Stimulated activated naive B cell treated with anti-CD40 and anti-IgM and Interleukin-4, amounts not matched to agents 10 μg/mL and 1 μg/mL and 100 μg/mL, for 72 hours (primary cell): ENCODE measurements around the gene NKX2-3.

Experiments used
- ATAC-seq, 2 donors: fragments of 150-1000 bp; cut with Tn5 transposase; replicated peaks; 2 replicates each; pipeline ENCODE4 v1.10.0; 2021; ENCODE audit warnings: moderate library complexity in 1 of 2
- DNase-seq: peaks from one replicate; pipeline ENCODE4 v3.0.0; 2021
- H3K27ac Mint-ChIP-seq: one replicate; pipeline ENCODE4 v1.8.0; 2022; ENCODE audit warnings: mild to moderate bottlenecking, mixed read lengths
- H3K27me3 Mint-ChIP-seq, 2 donors: one replicate each; pipeline ENCODE4 v1.8.0; 2022; ENCODE audit warnings: mixed read lengths in 2 of 2
- H3K36me3 Mint-ChIP-seq, 2 donors: one replicate each; pipeline ENCODE4 v1.8.0; 2022; ENCODE audit warnings: mixed read lengths in 2 of 2, mild to moderate bottlenecking in 1 of 2
- H3K4me1 Mint-ChIP-seq, 2 donors: one replicate each; pipeline ENCODE4 v1.8.0; 2022; ENCODE audit warnings: mixed read lengths in 2 of 2, mild to moderate bottlenecking in 1 of 2
- H3K4me3 Mint-ChIP-seq, 2 donors: one replicate each; pipeline ENCODE4 v1.8.0; 2022; ENCODE audit warnings: mild to moderate bottlenecking in 2 of 2, mixed read lengths in 2 of 2, moderate library complexity in 1 of 2
- H3K9me3 Mint-ChIP-seq, 2 donors: one replicate each; pipeline ENCODE4 v1.8.0; 2022; ENCODE audit warnings: mixed read lengths in 2 of 2, mild to moderate bottlenecking in 1 of 2

The NKX2-3 gene

GRCh38 chr10:99565166-99565565 lies 32.4 kb downstream of the NKX2-3 start:
- Mint-ChIP-seq H3K36me3 (no peaks in the 10 kb centered on the region), H3K27ac (no peak overlapping the region), H3K27me3 (no peaks in the 10 kb centered on the region), H3K9me3 (no peaks in the 10 kb centered on the region), H3K4me3 (no peak overlapping the region), H3K4me1 (peaks cover 18 to 42% of the 10 kb centered on the region in 2 donors)
- ATAC-seq = no peak
- no peak for DNase-seq

- Mint-ChIP-seq H3K27me3 (no peaks in the 10 kb centered on the region), H3K4me3 (no peak overlapping the region), H3K36me3 (no peaks in the 10 kb centered on the region), H3K9me3 (no peaks in the 10 kb centered on the region), H3K4me1 (peaks cover 13 to 23% of the 10 kb centered on the region in 2 donors), H3K27ac (no peak overlapping the region)
- DNase-seq = no peak
- peak in 1 of 2 donors; percentile 16 for ATAC-seq
Observed at GRCh38 chr10:99569253-99569939, 36.7 kb downstream of the NKX2-3 start.

- DNase-seq = no peak
- Mint-ChIP-seq H3K9me3 (no peaks in the 10 kb centered on the region), H3K4me3 (no peak overlapping the region), H3K27me3 (no peaks in the 10 kb centered on the region), H3K27ac (no peak overlapping the region), H3K4me1 (peaks cover 13 to 23% of the 10 kb centered on the region in 2 donors), H3K36me3 (no peaks in the 10 kb centered on the region)
- peak; percentile 80 to 89 for ATAC-seq
Observed at GRCh38 chr10:99569961-99570360, 37.2 kb downstream of the NKX2-3 start.

GRCh38 chr10:99571816-99572215 lies 39.1 kb downstream of the NKX2-3 start:
- Mint-ChIP-seq H3K36me3 (no peaks in the 10 kb centered on the region), H3K27ac (no peak overlapping the region), H3K4me3 (no peak overlapping the region), H3K27me3 (no peaks in the 10 kb centered on the region), H3K4me1 (peaks cover 13 to 25% of the 10 kb centered on the region in 2 donors), H3K9me3 (no peaks in the 10 kb centered on the region)
- ATAC-seq = no peak
- no peak for DNase-seq

GRCh38 chr10:99573790-99574189 lies 41.0 kb downstream of the NKX2-3 start:
- H3K4me3 Mint-ChIP-seq = no peak overlapping the region
- no peaks in the 10 kb centered on the region for H3K36me3 Mint-ChIP-seq
- H3K27ac Mint-ChIP-seq = no peak overlapping the region
- no peak for DNase-seq
- H3K27me3 Mint-ChIP-seq = no peaks in the 10 kb centered on the region
- H3K4me1 Mint-ChIP-seq = peaks cover 13 to 29% of the 10 kb centered on the region in 2 donors
- ATAC-seq = no peak
- H3K9me3 Mint-ChIP-seq = no peaks in the 10 kb centered on the region

GRCh38 chr10:99579971-99580370 lies 47.2 kb downstream of the NKX2-3 start:
- DNase-seq (no peak), ATAC-seq (no peak)
- Mint-ChIP-seq H3K9me3 (no peaks in the 10 kb centered on the region), H3K27me3 (peaks cover 6 to 22% of the 10 kb centered on the region in 2 donors), H3K27ac (no peak overlapping the region), H3K36me3 (no peaks in the 10 kb centered on the region), H3K4me3 (no peak overlapping the region), H3K4me1 (peaks cover 0 to 7% of the 10 kb centered on the region in 2 donors)

GRCh38 chr10:99582255-99582770 lies 49.6 kb downstream of the NKX2-3 start:
- DNase-seq = no peak
- no peak overlapping the region for H3K27ac Mint-ChIP-seq

GRCh38 chr10:99583687-99584086 lies 50.9 kb downstream of the NKX2-3 start:
- Mint-ChIP-seq H3K27ac (no peak overlapping the region), H3K4me1 (no peaks in the 10 kb centered on the region), H3K36me3 (no peaks in the 10 kb centered on the region), H3K9me3 (no peaks in the 10 kb centered on the region), H3K27me3 (peaks cover 12 to 30% of the 10 kb centered on the region in 2 donors), H3K4me3 (no peak overlapping the region)
- ATAC-seq (no peak), DNase-seq (no peak)

More at GRCh38 chr10:99582255-99582770, 49.6 kb downstream of the NKX2-3 start:
- Mint-ChIP-seq H3K9me3 (no peaks in the 10 kb centered on the region), H3K27me3 (peaks cover 6 to 22% of the 10 kb centered on the region in 2 donors), H3K36me3 (no peaks in the 10 kb centered on the region), H3K4me3 (no peak overlapping the region), H3K4me1 (peaks cover 0 to under 1% of the 10 kb centered on the region in 2 donors)
- ATAC-seq = no peak
